ENCODE results near the gene NXNL1. TPM values are rescaled to one million over a fixed set of nuclear protein-coding genes. Genes with fewer than 3 reads are reported as not detected.

The NXNL1 gene
- total RNA-seq, 4 donors from 2014 or later, result not detected

- H3K27me3 ChIP-seq, result no peaks in the 10 kb centered on the region
- no peak for TF ChIP-seq POLR2A (IDR thresholded peaks at IDR 0.05)
- no peak for TF ChIP-seq CTCF (IDR thresholded peaks at IDR 0.05)
- DNase-seq, result no peak
- intact Hi-C loops (cut with DNase I; ENCODE audit: low total_unique reads), result no loop called here
- no peaks in the 10 kb centered on the region for H3K9me3 ChIP-seq
- H3K4me1 ChIP-seq, result no peaks in the 10 kb centered on the region
- no peak overlapping the region for H3K4me3 ChIP-seq
- no peak overlapping the region for H3K27ac ChIP-seq
- H3K36me3 ChIP-seq, result no peaks in the 10 kb centered on the region
Measured at GRCh38 chr19:17435218-17435617, 25.5 kb downstream of the NXNL1 start.

- no peaks in the 10 kb centered on the region for H3K9me3 ChIP-seq
- no peak overlapping the region for H3K27ac ChIP-seq
- H3K4me1 ChIP-seq, result no peaks in the 10 kb centered on the region
- TF ChIP-seq POLR2A (IDR thresholded peaks at IDR 0.05) (no peak), CTCF (IDR thresholded peaks at IDR 0.05) (no peak)
- intact Hi-C loops (cut with DNase I; ENCODE audit: low total_unique reads), result no loop called here
- H3K36me3 ChIP-seq, result no peaks in the 10 kb centered on the region
- no peak for DNase-seq
- no peaks in the 10 kb centered on the region for H3K27me3 ChIP-seq
- no peak overlapping the region for H3K4me3 ChIP-seq
Measured at GRCh38 chr19:17431417-17431816, 29.3 kb downstream of the NXNL1 start.

GRCh38 chr19:17429641-17430113 lies 31.0 kb downstream of the NXNL1 start:
- DNase-seq, result peak; percentile 68 to 77
- Histone ChIP-seq H3K27me3 (no peaks in the 10 kb centered on the region), H3K27ac (peak overlapping the region in 1 of 2 donors; percentile 38), H3K36me3 (no peaks in the 10 kb centered on the region), H3K9me3 (no peaks in the 10 kb centered on the region), H3K4me3 (no peak overlapping the region), H3K4me1 (no peaks in the 10 kb centered on the region)
- intact Hi-C loops (cut with DNase I; ENCODE audit: low total_unique reads), result no loop called here
- TF ChIP-seq CTCF (IDR thresholded peaks at IDR 0.05) (no peak), POLR2A (IDR thresholded peaks at IDR 0.05) (no peak)

GRCh38 chr19:17424743-17425365 lies 35.9 kb downstream of the NXNL1 start:
- no peaks in the 10 kb centered on the region for H3K36me3 ChIP-seq
- intact Hi-C loops (cut with DNase I; ENCODE audit: low total_unique reads), result no loop called here
- TF ChIP-seq POLR2A (IDR thresholded peaks at IDR 0.05), result no peak
- peak in 2 of 4 experiments; percentile 29 to 37 for TF ChIP-seq CTCF (IDR thresholded peaks at IDR 0.05)
- no peaks in the 10 kb centered on the region for H3K4me1 ChIP-seq
- no peaks in the 10 kb centered on the region for H3K9me3 ChIP-seq
- H3K27ac ChIP-seq, result no peak overlapping the region
- no peak for DNase-seq
- H3K4me3 ChIP-seq, result no peak overlapping the region
- no peaks in the 10 kb centered on the region for H3K27me3 ChIP-seq

- Histone ChIP-seq H3K4me3 (no peak overlapping the region), H3K27me3 (no peaks in the 10 kb centered on the region), H3K27ac (no peak overlapping the region), H3K9me3 (no peaks in the 10 kb centered on the region), H3K4me1 (no peaks in the 10 kb centered on the region), H3K36me3 (no peaks in the 10 kb centered on the region)
- no peak for TF ChIP-seq POLR2A (IDR thresholded peaks at IDR 0.05)
- no peak for TF ChIP-seq CTCF (IDR thresholded peaks at IDR 0.05)
- DNase-seq, result no peak
- intact Hi-C loops (cut with DNase I; ENCODE audit: low total_unique reads), result no loop called here
Measured at GRCh38 chr19:17423429-17424208, 37.1 kb downstream of the NXNL1 start.

Data from uterus (tissue), 4 donors.